T-helper 17 cell (primary cell): ENCODE results near the gene PKP1. TPM values are rescaled to one million over a fixed set of nuclear protein-coding genes. Genes with fewer than 3 reads are reported as not detected.
"Not testable (repeated sequence)": the region's sequence is repeated elsewhere in the genome, so short reads cannot be mapped to it uniquely, and the experiment has no call there.

Experiments used
- ATAC-seq: fragments of 150-1000 bp; cut with Tn5 transposase; 2 replicates; pipeline ENCODE4 v1.10.0; 2021; ENCODE audit warnings: mild to moderate bottlenecking, moderate library complexity
- DNase-seq, 3 donors: peaks; one replicate each; pipeline versions ENCODE4 v3.0.0 to v3.0.0-alpha.2; 2020 to 2021
- H3K9me3 ChIP-seq: one replicate; pipeline ENCODE4 v1.7.0; 2013; ENCODE audit warnings: low read length, mild to moderate bottlenecking; ENCODE audit not compliant: control insufficient read depth, poor library complexity, severe bottlenecking
- H3K27ac Mint-ChIP-seq: one replicate; pipeline ENCODE4 v1.8.0; 2022; ENCODE audit warnings: mild to moderate bottlenecking, moderate library complexity, mixed read lengths
- H3K27me3 Mint-ChIP-seq: one replicate; pipeline ENCODE4 v1.8.0; 2022; ENCODE audit warnings: mixed read lengths
- H3K36me3 Mint-ChIP-seq: one replicate; pipeline ENCODE4 v1.8.0; 2022; ENCODE audit warnings: low read depth, mixed read lengths
- H3K4me1 Mint-ChIP-seq: one replicate; pipeline ENCODE4 v1.8.0; 2022; ENCODE audit warnings: mild to moderate bottlenecking, mixed read lengths
- H3K4me3 Mint-ChIP-seq: one replicate; pipeline ENCODE4 v1.8.0; 2022; ENCODE audit warnings: mild to moderate bottlenecking, moderate library complexity, mixed read lengths
- total RNA-seq, 4 donors: library from RNA in 2 of 4; stranded (reverse) in 2 of 4; gene quantifications; one replicate each; pipeline ENCODE4 v1.2.3 and lab custom pipeline; 2022 to 2026

The PKP1 gene
- total RNA-seq, 2 donors from 2014 or later: not detected

DNA sequence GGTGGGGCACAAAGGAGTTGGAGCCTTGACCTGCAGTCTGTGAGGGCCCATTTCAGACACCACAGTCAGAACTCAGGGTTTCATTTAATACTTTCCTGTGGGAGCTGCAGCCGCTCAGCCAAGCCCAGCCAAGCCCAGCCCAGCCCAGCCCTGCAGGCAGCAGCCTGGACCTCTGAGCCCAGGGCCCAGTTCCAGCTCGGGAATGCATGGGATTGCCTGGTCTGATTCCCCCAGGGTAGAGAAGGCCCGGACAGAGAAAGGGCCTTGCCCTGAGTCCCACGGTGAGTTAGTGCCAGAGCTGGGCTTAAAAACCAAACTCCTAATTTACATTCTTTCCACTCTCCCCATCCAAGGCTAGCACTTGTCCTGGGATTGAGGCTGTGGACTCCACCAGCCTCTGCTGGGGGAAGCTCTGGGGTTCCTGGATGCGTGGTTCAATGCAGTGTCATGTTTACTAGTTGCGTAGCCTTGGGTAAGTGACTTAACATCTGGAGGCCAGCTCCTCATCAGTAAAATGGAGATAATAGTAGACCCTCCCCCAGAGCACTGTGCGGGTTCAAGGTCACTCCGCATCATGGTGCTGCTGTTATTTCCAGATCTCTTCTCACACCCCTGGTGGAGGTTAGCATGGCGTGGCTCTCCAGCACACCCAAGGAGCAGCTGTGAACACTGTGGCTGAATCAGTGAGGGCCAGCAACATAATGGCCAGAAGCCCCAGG is 29.2 kb upstream of the PKP1 start:
- peaks cover 33% of the 10 kb centered on the region for H3K27me3 Mint-ChIP-seq
- H3K27ac Mint-ChIP-seq: no peak overlapping the region
- peaks cover 4% of the 10 kb centered on the region for H3K4me1 Mint-ChIP-seq
- ATAC-seq (no peak), DNase-seq (no peak)
- H3K9me3 ChIP-seq: no peaks in the 10 kb centered on the region
- H3K4me3 Mint-ChIP-seq: no peak overlapping the region
- H3K36me3 Mint-ChIP-seq: no peaks in the 10 kb centered on the region

DNA sequence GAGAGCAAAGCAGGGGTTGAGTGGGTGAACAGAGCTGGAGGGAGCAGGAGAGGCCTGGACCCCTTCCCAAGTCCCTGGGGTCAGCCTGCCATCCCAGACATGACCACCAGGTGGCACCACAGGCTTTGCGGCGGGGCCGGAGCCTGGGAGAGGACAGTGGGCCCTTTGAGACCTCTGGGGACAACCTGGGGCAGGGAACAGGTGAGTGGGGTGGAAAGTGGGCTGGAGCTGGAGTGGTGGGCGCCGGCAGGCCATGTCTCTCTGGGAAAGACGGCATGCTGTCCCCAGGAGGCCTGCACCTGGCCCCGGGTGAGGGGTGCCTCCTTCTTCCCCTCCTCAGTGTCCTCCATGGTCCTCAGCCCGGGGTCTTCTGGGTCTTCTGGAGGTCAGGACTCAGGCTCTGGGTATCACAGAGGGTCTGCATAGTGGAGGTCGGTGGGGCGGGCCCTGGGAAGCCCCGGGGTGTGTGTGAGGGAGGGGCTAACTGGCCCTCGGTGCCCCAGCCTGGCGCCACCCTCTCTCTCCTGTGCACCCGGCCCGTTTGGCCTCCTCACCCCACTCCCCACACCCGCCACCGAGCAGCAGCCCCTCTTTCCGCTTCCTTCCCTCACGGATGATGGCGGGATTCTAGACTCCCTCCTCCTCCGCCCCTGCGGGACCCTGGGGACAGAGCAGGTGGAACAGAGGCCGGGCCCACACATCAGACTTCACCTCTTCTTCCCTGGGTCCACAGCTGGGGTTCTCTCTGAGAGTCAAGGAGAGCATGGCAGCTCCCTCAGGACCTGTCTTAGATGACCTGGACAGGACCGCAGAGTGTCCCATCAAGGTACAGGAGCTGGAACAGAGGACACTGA is 28.5 kb upstream of the PKP1 start:
- H3K27me3 Mint-ChIP-seq: peaks cover 26% of the 10 kb centered on the region
- peak; percentile 37 to 64 (median 41) for DNase-seq
- ATAC-seq: peak; percentile 63
- H3K4me3 Mint-ChIP-seq: no peak overlapping the region
- H3K36me3 Mint-ChIP-seq: no peaks in the 10 kb centered on the region
- H3K9me3 ChIP-seq: no peaks in the 10 kb centered on the region
- H3K4me1 Mint-ChIP-seq: peaks cover 4% of the 10 kb centered on the region
- no peak overlapping the region for H3K27ac Mint-ChIP-seq

DNA sequence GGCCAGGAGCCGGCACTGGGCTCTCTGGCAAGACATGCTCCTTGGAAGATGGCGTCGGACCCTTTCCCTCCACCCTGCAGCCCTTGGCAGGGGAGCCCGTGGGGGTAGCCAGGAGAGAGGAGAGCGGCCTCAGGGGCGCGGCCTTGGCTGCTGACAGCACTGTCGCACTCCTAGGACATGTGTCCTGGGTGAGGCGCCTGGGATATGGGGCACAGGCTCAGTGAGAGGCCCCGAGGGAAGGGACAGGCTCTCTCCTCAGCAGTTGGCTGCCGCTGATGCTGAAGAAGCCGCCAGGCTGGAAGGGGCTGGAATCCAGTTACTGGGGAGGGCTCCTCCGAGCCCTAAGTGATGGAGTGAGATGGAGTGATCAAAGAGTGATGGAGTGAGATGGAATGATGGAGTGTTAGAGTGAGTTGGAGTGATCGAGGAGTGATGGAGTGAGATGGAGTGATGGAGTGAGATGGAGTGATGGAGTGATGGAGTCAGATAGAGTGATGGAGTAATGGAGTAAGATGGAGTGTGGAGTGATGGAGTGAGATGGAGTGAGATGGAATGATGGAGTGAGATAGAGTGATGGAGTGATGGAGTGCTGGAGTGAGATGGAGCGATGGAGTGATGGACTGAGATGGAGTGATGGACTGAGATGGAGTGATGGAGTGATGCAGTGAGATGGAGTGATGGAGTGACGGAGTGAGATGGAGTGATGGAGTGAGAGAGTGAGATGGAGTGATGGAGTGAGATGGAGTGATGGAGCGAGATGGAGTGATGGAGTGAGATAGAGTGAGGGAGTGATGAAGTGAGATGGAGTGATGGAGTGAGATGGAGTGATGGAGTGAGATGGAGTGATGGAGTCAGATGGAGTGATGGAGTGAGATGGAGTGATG is 27.6 kb upstream of the PKP1 start:
- Mint-ChIP-seq H3K27me3 (peaks cover 27% of the 10 kb centered on the region), H3K4me3 (no peak overlapping the region)

DNA sequence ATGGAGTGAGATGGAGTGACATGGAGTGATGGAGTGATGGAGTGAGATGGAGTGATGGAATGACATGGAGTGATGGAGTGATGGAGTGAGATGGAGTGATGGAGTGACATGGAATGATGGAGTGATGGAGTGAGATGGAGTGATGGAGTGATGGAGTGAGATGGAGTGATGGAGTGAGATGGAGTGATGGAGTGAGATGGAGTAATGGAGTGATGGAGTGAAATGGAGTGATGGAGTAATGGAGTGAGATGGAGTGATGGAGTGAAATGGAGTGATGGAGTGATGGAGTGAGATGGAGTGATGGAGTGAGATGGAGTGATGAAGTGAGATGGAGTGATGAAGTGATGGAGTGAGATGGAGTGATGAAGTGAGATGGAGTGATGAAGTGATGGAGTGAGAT is 25.2 kb upstream of the PKP1 start:
- DNase-seq, H3K4me3 Mint-ChIP-seq, H3K36me3 Mint-ChIP-seq, H3K4me1 Mint-ChIP-seq, H3K27ac Mint-ChIP-seq, ATAC-seq, H3K9me3 ChIP-seq: not testable (repeated sequence)
- peaks cover 28% of the 10 kb centered on the region for H3K27me3 Mint-ChIP-seq

More for the DNA sequence above, 27.6 kb upstream of the PKP1 start:
- Mint-ChIP-seq H3K36me3 (no peaks in the 10 kb centered on the region), H3K4me1 (peaks cover 6% of the 10 kb centered on the region), H3K27ac (no peak overlapping the region)
- ATAC-seq (no peak), DNase-seq (no peak)
- no peaks in the 10 kb centered on the region for H3K9me3 ChIP-seq

DNA sequence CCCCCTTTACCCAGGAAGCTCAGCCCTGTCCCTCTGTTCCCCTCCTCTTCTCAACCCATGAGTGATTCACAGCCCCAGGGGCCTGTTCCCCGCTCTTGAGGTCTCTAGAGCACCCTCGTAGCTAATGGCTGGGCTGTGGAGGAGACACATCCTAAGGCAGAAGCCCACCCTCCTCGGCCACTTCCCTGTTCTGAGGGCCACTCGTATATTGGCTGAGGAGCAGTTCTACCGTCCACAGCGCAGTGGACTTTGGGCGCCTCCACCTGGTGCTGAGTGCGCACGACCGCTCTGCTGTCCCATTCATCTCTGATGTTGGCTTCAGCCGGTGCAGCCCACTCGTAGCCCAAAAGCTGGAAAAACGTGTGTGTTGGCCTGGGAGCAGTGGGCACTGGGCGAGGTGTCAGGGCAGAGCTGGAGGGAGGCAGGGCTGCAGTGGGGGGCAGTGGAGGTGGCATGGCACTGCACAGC is 24.5 kb upstream of the PKP1 start:
- ATAC-seq (no peak), DNase-seq (no peak)
- H3K4me1 Mint-ChIP-seq: peaks cover 2% of the 10 kb centered on the region
- no peak overlapping the region for H3K27ac Mint-ChIP-seq
- H3K9me3 ChIP-seq: no peaks in the 10 kb centered on the region
- H3K4me3 Mint-ChIP-seq: no peak overlapping the region
- no peaks in the 10 kb centered on the region for H3K36me3 Mint-ChIP-seq
- H3K27me3 Mint-ChIP-seq: peaks cover 30% of the 10 kb centered on the region

DNA sequence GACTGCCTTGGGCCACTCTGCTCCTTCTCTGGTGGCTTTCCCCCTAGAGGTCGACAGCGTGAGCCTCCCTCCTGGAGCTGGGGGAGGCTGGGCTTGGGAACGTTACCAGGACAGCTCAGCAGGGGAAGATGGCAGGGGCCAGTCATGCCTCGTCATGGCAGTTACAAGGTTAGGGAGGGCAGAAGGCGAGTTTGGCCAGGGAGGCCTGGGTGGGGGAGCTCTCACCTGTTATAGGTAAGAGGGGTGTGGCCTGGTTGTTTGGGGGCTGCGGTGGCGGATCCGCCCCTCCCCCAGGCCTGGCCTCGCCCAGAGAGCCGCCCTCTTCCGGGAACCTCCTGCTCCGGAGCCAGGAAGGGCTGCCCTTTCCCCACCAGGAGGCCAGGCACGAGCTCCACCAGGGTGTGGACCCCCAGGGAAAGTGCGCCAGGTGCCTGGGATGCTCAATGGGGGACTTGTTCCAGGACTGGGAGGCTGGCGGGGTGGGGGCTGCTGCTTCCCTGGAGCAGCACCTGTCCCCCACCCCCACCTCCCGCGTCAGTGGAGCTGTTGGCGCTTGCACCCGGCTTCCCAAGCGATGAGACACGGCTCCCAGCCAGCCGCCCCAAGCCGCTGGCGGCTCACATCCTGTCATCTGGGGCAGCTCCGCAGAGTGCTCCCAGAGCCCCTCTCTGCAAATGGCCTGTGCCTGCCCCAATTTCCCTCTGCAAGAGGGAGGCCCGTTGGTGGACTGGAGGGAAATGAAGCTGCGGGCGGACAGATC is 23.6 kb upstream of the PKP1 start:
- DNase-seq (no peak), ATAC-seq (no peak)
- peaks cover 2% of the 10 kb centered on the region for H3K4me1 Mint-ChIP-seq
- H3K36me3 Mint-ChIP-seq: no peaks in the 10 kb centered on the region
- no peaks in the 10 kb centered on the region for H3K9me3 ChIP-seq
- H3K27ac Mint-ChIP-seq: no peak overlapping the region
- peaks cover 38% of the 10 kb centered on the region for H3K27me3 Mint-ChIP-seq
- H3K4me3 Mint-ChIP-seq: peak overlapping the region; percentile 43

DNA sequence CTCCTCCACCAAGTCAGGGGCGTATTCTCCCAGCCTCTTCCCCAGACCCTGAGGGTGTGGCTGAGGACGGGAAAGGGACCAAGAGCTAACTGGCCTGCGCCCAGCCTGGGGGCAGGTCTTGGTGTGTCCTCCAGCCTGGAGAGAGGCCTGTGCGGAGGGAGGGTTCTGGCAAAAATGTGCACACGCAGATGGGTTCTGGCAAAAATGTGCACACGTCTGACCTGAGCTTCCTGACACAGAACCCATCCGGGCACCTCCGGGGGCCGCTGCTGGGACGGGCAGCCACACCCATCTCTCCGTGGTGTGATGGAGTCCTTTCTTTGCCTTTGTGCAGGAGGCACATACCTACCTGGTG is 23.1 kb upstream of the PKP1 start:
- ATAC-seq (no peak), DNase-seq (no peak)
- H3K36me3 Mint-ChIP-seq: no peaks in the 10 kb centered on the region
- H3K9me3 ChIP-seq: no peaks in the 10 kb centered on the region
- H3K27ac Mint-ChIP-seq: no peak overlapping the region
- H3K4me3 Mint-ChIP-seq: peak overlapping the region; percentile 39
- peaks cover 2% of the 10 kb centered on the region for H3K4me1 Mint-ChIP-seq
- H3K27me3 Mint-ChIP-seq: peaks cover 43% of the 10 kb centered on the region

DNA sequence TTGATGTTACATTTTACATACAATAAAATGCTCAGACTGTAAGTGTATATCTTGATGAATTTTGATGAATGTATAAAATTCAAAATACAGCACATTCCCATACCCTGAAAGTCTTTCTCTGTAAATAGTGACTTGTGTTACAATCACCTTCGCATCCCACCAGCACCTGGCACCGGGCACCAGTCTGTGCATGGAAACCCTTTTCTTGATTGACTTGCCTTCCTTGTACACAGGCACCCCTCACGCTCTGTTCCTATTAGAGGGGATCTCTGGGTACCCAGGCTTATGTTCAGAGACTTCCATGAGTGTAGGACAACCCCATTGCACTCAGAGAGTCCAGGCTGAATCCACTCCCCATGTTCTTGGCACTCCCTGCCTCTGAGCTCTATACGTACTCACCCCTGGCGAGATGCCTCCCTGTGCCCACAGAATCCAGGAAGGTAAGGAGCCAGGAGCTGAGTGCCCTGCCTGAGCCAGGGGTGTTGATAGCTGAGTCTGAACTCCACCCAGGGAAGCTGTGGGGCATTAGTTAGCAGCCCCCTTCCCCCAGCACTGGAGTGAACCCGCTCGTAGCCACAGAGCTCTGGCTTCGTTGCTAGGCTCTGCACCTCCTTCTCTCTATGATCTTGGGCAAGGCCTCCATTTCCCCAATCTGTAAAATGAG is 22.5 kb upstream of the PKP1 start:
- Mint-ChIP-seq H3K4me1 (peaks cover 2% of the 10 kb centered on the region), H3K27ac (no peak overlapping the region), H3K4me3 (peak overlapping the region; percentile 39), H3K27me3 (peaks cover 49% of the 10 kb centered on the region), H3K36me3 (no peaks in the 10 kb centered on the region)
- no peaks in the 10 kb centered on the region for H3K9me3 ChIP-seq
- no peak for DNase-seq
- no peak for ATAC-seq

DNA sequence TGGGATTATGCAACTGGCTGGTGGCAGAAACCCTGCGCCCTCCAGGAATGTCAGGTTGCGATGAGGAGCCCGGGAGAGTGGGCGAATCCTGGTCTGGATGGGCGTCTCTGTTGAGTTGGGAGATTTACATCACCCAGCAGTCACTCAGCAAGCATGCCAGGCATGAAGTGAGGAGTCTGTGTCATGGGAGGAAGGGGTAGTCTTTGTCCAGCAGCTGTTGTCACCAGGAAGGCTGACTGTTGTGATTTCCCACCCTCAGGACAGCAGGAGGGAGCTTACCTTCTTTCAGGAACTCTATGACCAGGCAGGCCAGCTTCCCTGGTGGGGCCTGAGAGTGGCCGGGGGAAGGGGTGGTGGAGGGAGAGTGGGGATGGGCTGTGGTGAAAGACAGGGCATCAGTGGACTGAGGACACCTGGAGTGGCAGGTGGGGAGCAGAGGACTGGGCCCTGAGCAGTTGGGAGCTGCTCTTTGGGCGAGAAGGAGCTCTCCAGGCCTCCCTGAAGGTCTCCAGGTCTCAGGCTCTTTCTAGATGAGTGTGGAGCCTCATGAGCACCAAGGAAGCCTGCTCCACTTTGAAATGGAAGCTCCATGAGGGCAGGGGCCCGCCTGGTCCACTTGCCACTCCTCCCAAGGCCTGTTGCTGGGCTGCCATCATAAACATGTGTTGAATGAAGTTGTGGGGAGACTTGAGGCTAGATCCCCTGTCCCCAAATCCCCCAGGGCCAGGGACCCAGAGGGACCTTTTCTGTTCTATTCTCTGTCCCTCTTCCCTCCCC is 21.3 kb upstream of the PKP1 start:
- H3K4me1 Mint-ChIP-seq: peaks cover 5% of the 10 kb centered on the region
- H3K36me3 Mint-ChIP-seq: no peaks in the 10 kb centered on the region
- ATAC-seq (no peak), DNase-seq (no peak)
- H3K9me3 ChIP-seq: no peaks in the 10 kb centered on the region
- peaks cover 61% of the 10 kb centered on the region for H3K27me3 Mint-ChIP-seq
- no peak overlapping the region for H3K4me3 Mint-ChIP-seq
- H3K27ac Mint-ChIP-seq: no peak overlapping the region

DNA sequence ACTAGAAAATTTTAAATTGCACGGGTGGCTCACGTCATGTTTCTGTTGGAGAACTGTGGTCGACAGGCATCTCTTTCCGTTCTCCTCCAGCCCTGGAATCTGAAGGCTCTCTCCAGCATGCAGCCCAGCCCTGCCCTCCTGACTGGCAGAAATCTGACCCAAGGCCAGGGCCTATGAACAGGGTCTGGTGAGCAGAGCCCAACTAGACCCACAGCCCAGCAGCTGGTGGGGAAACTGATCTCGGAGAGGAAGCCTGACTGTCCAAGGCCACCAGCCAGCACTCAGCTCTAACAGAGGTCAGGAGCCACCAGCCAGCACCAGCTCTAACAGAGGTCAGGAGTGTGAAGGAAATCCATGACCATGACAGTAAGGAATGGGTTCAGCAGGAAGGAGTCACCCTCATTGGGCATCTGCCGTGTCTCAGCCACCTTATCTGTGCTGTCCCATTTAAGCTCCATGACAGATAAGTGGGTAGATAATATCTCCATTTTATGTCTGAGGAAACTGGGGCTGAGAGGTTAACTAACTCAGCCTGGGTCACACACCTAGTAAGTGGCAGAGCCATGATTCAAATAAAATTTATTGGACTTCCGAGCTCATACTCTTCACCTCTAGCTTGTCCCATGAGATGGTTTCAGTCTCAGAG is 20.2 kb upstream of the PKP1 start:
- ATAC-seq (no peak), DNase-seq (no peak)
- Mint-ChIP-seq H3K4me3 (no peak overlapping the region), H3K4me1 (peaks cover 5% of the 10 kb centered on the region), H3K27ac (no peak overlapping the region), H3K36me3 (peaks cover 2% of the 10 kb centered on the region), H3K27me3 (peaks cover 72% of the 10 kb centered on the region)
- no peaks in the 10 kb centered on the region for H3K9me3 ChIP-seq

DNA sequence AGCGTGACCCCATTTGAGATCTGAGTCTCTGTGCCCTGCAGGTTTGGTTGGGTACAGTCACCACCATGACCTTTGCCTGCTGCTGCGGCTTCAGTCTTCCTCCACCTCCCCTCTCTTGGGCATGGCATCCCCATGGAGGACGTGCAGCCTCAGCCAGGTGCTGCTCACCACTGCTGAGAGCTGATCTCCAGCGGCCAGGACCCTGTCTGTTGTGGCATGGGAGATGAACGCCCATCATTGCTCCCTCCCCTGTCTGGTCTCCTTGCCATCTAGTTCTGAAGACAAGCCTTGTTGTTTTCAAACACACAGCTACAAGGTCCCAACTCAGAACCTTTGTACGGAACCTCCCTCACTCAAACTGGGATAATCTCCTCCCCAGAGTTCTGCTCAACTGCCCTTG is 19.2 kb upstream of the PKP1 start:
- H3K9me3 ChIP-seq: no peaks in the 10 kb centered on the region
- no peak overlapping the region for H3K4me3 Mint-ChIP-seq
- peaks cover 5% of the 10 kb centered on the region for H3K4me1 Mint-ChIP-seq
- no peak for ATAC-seq
- peaks cover 82% of the 10 kb centered on the region for H3K27me3 Mint-ChIP-seq
- H3K36me3 Mint-ChIP-seq: peaks cover 2% of the 10 kb centered on the region
- DNase-seq: no peak
- H3K27ac Mint-ChIP-seq: no peak overlapping the region
